ENCODE results near the gene FEZ2.

GRCh38 chr2:36566887-36567286 lies 31.1 kb downstream of the FEZ2 start:
- TF ChIP-seq, protein P1, sequence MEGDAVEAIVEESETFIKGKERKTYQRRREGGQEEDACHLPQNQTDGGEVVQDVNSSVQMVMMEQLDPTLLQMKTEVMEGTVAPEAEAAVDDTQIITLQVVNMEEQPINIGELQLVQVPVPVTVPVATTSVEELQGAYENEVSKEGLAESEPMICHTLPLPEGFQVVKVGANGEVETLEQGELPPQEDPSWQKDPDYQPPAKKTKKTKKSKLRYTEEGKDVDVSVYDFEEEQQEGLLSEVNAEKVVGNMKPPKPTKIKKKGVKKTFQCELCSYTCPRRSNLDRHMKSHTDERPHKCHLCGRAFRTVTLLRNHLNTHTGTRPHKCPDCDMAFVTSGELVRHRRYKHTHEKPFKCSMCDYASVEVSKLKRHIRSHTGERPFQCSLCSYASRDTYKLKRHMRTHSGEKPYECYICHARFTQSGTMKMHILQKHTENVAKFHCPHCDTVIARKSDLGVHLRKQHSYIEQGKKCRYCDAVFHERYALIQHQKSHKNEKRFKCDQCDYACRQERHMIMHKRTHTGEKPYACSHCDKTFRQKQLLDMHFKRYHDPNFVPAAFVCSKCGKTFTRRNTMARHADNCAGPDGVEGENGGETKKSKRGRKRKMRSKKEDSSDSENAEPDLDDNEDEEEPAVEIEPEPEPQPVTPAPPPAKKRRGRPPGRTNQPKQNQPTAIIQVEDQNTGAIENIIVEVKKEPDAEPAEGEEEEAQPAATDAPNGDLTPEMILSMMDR (IDR thresholded peaks at IDR 0.05; ENCODE audit: poor library complexity, severe bottlenecking) = no peak
- no peak for TF ChIP-seq EP300 (conservative IDR thresholded peaks at IDR 0.05; ENCODE audit: poor library complexity, severe bottlenecking)

All from neural cell (in vitro differentiated cells).